RCC 7860 (cell line): ENCODE results near the gene FRK.
A peak's percentile ranks its signal among the peaks of the same experiment; 100 is the strongest.

Experiments
- DNase-seq: peaks from one replicate; pipeline ENCODE4 v3.0.0-alpha.2; 2015; ENCODE audit warnings: low spot score
- FAIRE-seq: peaks from 2 replicates; lab custom pipeline; 2012; peaks lifted over from hg19 to GRCh38; lab: Jason Lieb, UNC

The FRK gene

GRCh38 chr6:116036075-116036773 lies 24.5 kb downstream of the FRK start:
- no peak for FAIRE-seq
- no peak for DNase-seq

GRCh38 chr6:116035616-116036015 lies 25.1 kb downstream of the FRK start:
- no peak for FAIRE-seq
- no peak for DNase-seq

- FAIRE-seq (peak; percentile 83), DNase-seq (peak; percentile 59)
Measured at GRCh38 chr6:116034327-116034726, 26.4 kb downstream of the FRK start.

- FAIRE-seq = no peak
- no peak for DNase-seq
Measured at GRCh38 chr6:116033687-116034303, 26.9 kb downstream of the FRK start.

- DNase-seq (no peak), FAIRE-seq (no peak)
Measured at GRCh38 chr6:116030770-116031169, 29.9 kb downstream of the FRK start.

- FAIRE-seq = no peak
- no peak for DNase-seq
Measured at GRCh38 chr6:116029535-116029934, 31.2 kb downstream of the FRK start.

GRCh38 chr6:116028233-116028632 lies 32.5 kb downstream of the FRK start:
- DNase-seq (no peak), FAIRE-seq (no peak)

GRCh38 chr6:116027801-116028200 lies 32.9 kb downstream of the FRK start:
- FAIRE-seq (no peak), DNase-seq (no peak)

GRCh38 chr6:116025405-116025804 lies 35.3 kb downstream of the FRK start:
- DNase-seq = no peak
- no peak for FAIRE-seq

- FAIRE-seq = no peak
- DNase-seq = no peak
Measured at GRCh38 chr6:116022841-116023445, 37.7 kb downstream of the FRK start.

GRCh38 chr6:116020738-116021137 lies 40.0 kb downstream of the FRK start:
- FAIRE-seq (no peak), DNase-seq (no peak)

- FAIRE-seq (no peak), DNase-seq (no peak)
Measured at GRCh38 chr6:116019428-116019827, 41.3 kb downstream of the FRK start.

- no peak for FAIRE-seq
- no peak for DNase-seq
Measured at GRCh38 chr6:116018976-116019375, 41.7 kb downstream of the FRK start.

- no peak for DNase-seq
- FAIRE-seq = no peak
Measured at GRCh38 chr6:116017546-116018295, 43.0 kb downstream of the FRK start.

- DNase-seq (no peak), FAIRE-seq (no peak)
Measured at GRCh38 chr6:116016846-116017545, 43.7 kb downstream of the FRK start.

GRCh38 chr6:116015983-116016382 lies 44.7 kb downstream of the FRK start:
- no peak for DNase-seq

GRCh38 chr6:116015561-116015960 lies 45.1 kb downstream of the FRK start:
- FAIRE-seq (no peak), DNase-seq (no peak)

More at GRCh38 chr6:116015983-116016382, 44.7 kb downstream of the FRK start:
- FAIRE-seq = no peak

- no peak for FAIRE-seq
Measured at GRCh38 chr6:116012951-116013350, 47.7 kb downstream of the FRK start.

GRCh38 chr6:116012471-116012949 lies 48.2 kb downstream of the FRK start:
- FAIRE-seq (no peak), DNase-seq (no peak)

More at GRCh38 chr6:116012951-116013350, 47.7 kb downstream of the FRK start:
- DNase-seq = peak; percentile 5

- no peak for FAIRE-seq
Measured at GRCh38 chr6:116011520-116011919, 49.2 kb downstream of the FRK start.

More at GRCh38 chr6:116011520-116011919, 49.2 kb downstream of the FRK start:
- peak; percentile 28 for DNase-seq
